GM08714 (cell line): ENCODE measurements around the gene SUCNR1.
"Not testable (repeated sequence)": the region's sequence is repeated elsewhere in the genome, so short reads cannot be mapped to it uniquely, and the experiment has no call there.

Experiments used
- H3K4me3 ChIP-seq: fragments of 200-500 bp; sonication (Bioruptor generic); 2 replicates; pipeline ENCODE4 v1.5.1; 2014; ENCODE audit warnings: mild to moderate bottlenecking, low read length, inconsistent platforms
- ZNF274 ChIP-seq: IDR thresholded peaks from 2 replicates; pipeline ENCODE4 v1.6.1; 2012; ENCODE audit warnings: mild to moderate bottlenecking, low read depth, low read length

SUCNR1 gene

DNA sequence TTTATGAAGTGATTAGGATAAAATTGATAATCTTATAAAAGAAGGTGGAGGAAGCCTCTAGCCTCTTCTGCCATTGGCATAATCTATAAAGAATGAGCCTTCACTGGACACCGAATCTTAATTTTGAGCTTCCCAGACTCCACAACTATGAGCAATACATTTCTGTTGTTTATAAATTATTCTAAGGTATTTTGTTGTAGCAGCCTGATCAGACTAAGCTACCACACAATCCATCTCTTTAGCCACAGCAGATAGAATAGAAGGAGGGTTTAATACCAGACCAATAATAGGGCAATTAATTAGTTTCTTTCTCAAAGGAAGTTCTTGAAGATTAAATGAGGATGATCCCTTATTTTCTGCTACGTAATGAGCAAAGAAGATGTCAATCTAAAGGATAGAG, 33.3 kb downstream of the SUCNR1 start:
- no peak overlapping the region for H3K4me3 ChIP-seq
- TF ChIP-seq ZNF274 = no peak

- TF ChIP-seq ZNF274 = no peak
These were observed 35.0 kb downstream of the SUCNR1 start for GRCh38 chr3:151908399-151908798.

GRCh38 chr3:151909681-151910405, 36.4 kb downstream of the SUCNR1 start:
- no peak for TF ChIP-seq ZNF274
- H3K4me3 ChIP-seq = no peak overlapping the region

More at GRCh38 chr3:151908399-151908798, 35.0 kb downstream of the SUCNR1 start:
- H3K4me3 ChIP-seq = no peak overlapping the region

- H3K4me3 ChIP-seq = no peak overlapping the region
- TF ChIP-seq ZNF274 = no peak
These were observed 38.0 kb downstream of the SUCNR1 start for GRCh38 chr3:151911462-151911861.

DNA sequence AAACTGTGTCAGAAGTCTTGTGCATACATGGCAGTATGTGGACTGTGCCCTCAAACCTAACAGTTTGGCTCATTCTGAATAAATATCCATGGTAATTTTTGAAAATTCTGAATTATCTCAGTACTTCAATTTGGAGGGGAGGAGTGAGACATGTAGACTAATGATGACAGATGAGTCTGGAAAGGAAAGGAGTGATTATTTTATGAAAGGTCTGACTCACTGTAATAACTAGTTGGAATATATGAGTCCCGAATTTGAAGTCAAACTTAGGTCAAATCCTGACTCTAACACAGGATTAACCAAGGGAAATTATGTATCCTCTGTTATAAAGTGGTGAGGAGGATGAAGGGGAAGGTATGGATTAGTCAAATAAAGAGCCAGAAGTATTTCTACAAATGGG, 38.6 kb downstream of the SUCNR1 start:
- no peak for TF ChIP-seq ZNF274
- H3K4me3 ChIP-seq = no peak overlapping the region

DNA sequence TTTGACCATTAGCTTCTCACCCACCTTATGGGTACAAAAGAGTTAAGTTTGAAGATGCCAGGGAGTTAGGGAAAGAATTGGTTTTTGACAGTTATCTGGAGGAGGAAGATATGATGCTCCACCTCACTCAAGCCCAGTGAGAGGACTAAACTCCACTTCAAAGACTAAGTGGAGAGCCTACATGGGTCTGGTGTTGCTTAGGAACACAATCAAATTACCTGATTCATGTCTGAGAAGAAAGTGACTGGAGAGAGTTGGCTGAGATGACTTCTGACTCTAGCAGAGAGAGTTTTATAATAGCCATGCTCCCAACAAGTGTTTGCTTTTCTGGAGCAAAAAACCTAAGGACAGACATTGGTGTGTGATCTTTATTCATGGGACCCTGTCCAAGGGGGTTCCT, 43.3 kb downstream of the SUCNR1 start:
- no peak overlapping the region for H3K4me3 ChIP-seq
- no peak for TF ChIP-seq ZNF274

DNA sequence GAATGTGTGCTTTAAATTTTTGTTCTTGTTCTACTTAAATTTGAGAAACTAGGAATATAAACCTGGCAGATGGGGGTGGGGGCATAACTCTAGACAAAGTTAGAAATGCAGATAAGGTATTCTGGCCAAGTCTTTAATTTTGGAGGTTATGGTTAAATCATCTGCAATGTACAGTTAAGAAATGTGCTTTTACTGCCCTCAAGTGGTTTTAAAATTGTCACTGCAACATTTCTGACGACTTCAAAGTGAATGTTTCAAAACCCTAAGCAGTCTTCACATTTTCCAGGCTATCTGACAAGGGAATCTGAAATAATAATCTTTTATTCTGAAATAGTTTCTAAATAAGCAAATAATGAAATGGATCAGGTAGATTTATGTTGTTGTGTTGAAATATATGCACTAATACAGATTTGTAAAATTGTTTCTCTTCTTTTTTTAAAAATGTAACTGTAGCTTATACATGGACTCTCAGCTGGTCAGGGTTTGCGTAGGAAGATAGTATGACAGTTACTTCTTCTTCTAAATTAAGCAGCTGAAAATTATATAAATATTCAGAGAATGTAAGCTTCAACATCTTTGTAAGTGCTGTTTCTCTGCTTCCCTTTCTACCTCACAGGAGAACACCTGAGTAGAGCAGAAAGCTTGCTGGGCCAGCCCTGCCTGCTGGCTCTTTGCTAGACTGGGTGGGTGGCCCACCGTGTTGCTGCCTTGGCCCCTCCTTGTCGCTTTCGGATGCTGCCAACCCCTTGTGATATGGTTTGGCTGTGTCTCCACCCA, 45.0 kb downstream of the SUCNR1 start:
- TF ChIP-seq ZNF274 = no peak
- no peak overlapping the region for H3K4me3 ChIP-seq

DNA sequence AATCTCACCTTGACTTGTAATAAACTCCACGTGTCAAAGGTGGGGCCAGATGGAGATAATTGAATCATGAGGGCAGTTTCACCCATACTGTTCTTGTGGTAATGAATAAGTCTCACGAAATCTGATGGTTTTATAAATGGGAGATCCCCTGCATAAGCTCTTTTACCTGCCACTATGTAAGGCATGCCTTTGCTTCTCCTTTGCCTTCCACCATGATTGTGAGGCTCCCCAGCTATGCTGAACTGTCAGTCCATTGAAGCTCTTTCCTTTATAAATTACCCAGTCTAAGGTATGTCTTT, 45.5 kb downstream of the SUCNR1 start:
- no peak overlapping the region for H3K4me3 ChIP-seq
- TF ChIP-seq ZNF274 = no peak

- no peak for TF ChIP-seq ZNF274
- no peak overlapping the region for H3K4me3 ChIP-seq
These were observed 46.0 kb downstream of the SUCNR1 start for GRCh38 chr3:151919446-151919845.

DNA sequence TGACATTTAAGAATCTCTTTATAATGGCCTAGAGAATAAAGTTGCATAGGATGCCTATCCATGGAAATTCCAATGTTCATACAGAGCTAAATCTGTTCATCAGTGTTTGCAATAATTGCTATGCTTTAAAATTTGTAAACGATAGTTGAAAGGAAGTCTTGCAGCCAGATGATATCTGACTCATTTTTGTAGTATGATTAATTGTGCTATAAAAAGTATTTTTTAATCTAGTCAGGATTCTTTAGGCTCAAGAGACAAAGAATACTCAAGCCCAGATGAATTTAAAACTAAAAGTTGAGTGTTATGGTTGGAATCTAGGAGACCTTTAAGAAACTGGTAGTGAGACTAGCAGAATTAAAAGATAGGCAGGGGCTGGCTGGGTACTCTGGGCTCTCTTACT, 50.5 kb downstream of the SUCNR1 start:
- no peak for TF ChIP-seq ZNF274

GRCh38 chr3:151924753-151925152, 51.3 kb downstream of the SUCNR1 start:
- TF ChIP-seq ZNF274 = no peak
- H3K4me3 ChIP-seq = no peak overlapping the region

More for the DNA sequence above, 50.5 kb downstream of the SUCNR1 start:
- H3K4me3 ChIP-seq = no peak overlapping the region

DNA sequence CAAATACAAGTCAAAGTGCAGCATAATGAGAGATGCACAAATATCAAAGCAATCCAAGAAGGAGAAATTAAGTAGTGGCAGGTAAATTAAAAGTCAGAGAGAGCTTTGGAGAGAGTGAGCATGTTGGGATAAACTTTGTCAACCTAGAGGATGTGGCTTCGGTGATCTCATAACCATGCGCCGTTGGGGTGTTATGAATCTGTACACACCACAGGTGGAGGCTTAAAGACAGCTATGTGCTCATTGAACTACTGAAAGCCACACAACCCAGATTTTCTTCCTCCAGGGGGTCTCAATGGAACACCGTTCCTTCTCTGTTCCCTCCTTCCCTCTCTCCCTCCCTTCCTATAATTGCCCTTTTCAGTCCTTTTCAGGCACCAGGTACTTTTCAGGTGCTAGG, 52.0 kb downstream of the SUCNR1 start:
- H3K4me3 ChIP-seq = no peak overlapping the region
- TF ChIP-seq ZNF274 = no peak

GRCh38 chr3:151925876-151926275, 52.4 kb downstream of the SUCNR1 start:
- no peak overlapping the region for H3K4me3 ChIP-seq
- no peak for TF ChIP-seq ZNF274

GRCh38 chr3:151926956-151927355, 53.5 kb downstream of the SUCNR1 start:
- no peak overlapping the region for H3K4me3 ChIP-seq
- TF ChIP-seq ZNF274 = no peak

DNA sequence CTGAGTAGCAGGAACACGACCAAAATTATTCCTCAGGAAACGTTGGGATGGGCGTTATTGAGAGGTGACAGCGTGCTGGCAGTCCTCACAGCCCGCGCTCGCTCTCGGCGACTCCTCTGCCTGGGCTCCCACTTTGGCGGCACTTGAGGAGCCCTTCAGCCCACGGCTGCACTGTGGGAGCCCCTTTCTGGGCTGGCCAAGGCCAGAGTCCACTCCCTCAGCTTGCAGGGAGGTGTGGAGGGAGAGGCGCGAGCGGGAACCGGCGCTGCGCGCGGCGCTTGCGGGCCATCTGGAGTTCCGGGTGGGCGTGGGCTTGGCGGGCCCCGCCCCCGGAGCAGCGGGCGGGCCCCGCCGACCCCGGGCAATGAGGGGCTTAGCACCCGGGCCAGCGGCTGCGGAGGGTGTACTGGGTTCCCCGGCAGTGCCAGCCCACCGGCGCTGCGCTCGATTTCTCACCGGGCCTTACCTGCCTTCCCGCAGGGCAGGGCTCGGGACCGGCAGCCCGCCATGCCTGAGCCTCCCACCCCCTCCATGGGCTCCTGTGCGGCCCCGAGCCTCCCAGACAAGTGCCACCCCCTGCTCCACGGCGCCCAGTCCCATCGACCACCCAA, 54.6 kb downstream of the SUCNR1 start:
- H3K4me3 ChIP-seq = not testable (repeated sequence)

DNA sequence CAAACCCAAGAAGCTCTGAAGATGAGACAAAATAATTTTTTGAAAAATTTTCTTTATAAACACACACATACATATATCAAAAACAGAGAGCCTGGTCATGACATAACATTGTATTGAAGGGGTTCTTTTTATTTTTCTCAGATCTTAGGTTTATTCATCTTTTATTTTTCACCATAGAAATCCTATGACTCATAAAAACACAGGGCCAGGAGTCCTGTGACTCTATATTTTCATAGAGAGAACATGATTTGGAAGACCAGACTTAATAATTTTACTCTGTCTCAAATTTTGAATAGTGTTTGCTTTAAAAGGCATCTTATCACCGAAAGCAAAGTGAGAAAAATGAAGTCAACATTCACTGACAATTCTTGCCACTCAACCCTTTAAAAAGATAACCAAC, 57.7 kb downstream of the SUCNR1 start:
- no peak overlapping the region for H3K4me3 ChIP-seq
- no peak for TF ChIP-seq ZNF274
